Right atrium auricular region (tissue), 2 donors: Measurements from ENCODE around the gene STEAP1B. TPM values are rescaled to one million over a fixed set of nuclear protein-coding genes. Genes with fewer than 3 reads are reported as not detected.
"Not testable (repeated sequence)": the region's sequence is repeated elsewhere in the genome, so short reads cannot be mapped to it uniquely, and the experiment has no call there.

Experiments
- DNase-seq: peaks from one replicate; pipeline ENCODE4 v3.0.0-alpha.2; 2019; ENCODE audit warnings: low spot score
- H3K27ac ChIP-seq, 2 donors: fragments of 200-600 bp; sonication (generic); 1 replicate in 1 of 2; 2 replicates in 1 of 2; pipeline ENCODE4 v1.5.1; 2016 to 2019
- H3K27me3 ChIP-seq, 2 donors: fragments of 200-600 bp; sonication (generic); one replicate each; pipeline versions ENCODE4 v1.5.1 to v1.6.0; 2017 to 2019
- H3K36me3 ChIP-seq: fragments of 200-600 bp; sonication (generic); one replicate; pipeline ENCODE4 v1.5.1; 2016
- H3K4me1 ChIP-seq, 2 donors: fragments of 200-600 bp; sonication (generic); one replicate each; pipeline versions ENCODE4 v1.5.1 to v1.6.0; 2017 to 2019
- H3K4me3 ChIP-seq, 2 donors: fragments of 200-600 bp; sonication (generic); 1 replicate in 1 of 2; 2 replicates in 1 of 2; pipeline ENCODE4 v1.5.1; 2017 to 2019; ENCODE audit warnings: mild to moderate bottlenecking in 1 of 2, moderate library complexity in 1 of 2
- H3K9me3 ChIP-seq, 2 donors: fragments of 200-600 bp; sonication (generic); one replicate each; pipeline ENCODE4 v1.5.1; 2019
- total RNA-seq, 2 donors: library from RNA; depleted of rRNA; stranded (reverse); fragments of >200 nt; gene quantifications; one replicate each; pipeline ENCODE4 v1.1.0, GENCODE V29; 2016
- TF ChIP-seq, protein P1 (sequence below), 2 donors: fragments of 200-600 bp; sonication (generic); IDR thresholded peaks; one replicate each; pipeline ENCODE4 v1.5.1; 2019; ENCODE audit warnings: antibody characterized with exemption in 2 of 2

The STEAP1B gene
- total RNA-seq, 2 donors from 2014 or later = 0.39 TPM; not detected in 1

DNA sequence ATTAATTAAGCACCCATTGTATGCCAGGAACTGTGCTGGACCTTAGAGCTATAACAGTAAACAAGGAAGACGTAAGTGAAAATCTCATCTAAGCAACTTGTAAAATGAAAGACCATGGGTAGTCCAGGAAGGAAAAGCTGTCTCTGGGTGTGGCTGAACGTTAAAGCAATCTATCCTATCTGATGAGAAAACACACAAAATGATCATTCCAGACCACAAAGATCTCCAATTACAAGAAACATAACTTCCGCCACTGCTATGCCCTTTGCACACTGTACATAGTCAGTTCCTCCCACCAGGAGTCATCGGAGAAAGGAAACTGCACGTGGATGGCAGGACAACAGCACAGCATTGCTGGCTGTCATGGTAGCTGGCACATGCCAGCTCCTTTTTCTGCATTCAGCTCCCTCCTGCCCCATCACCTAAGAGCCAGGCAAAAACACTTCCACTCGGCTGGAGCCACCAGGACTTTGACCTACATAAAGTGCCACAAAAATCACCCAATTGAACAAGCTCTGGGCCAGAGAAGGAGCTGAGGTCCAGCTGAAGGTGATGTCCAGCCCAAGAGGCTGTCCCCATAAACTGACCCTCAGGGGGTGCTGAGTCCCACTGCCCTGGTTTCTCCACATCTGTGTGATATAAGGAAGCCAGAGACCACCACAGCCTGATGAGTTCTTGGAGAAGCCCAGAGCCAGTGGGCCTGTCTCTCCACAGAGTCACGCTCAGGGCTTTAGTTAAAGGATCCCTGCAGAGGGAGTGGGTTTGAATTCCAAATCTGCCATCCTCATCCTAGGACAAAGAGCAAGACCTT lies 56.4 kb downstream of the STEAP1B start:
- Histone ChIP-seq H3K4me3 (no peak overlapping the region), H3K4me1 (peaks cover 0 to 20% of the 10 kb centered on the region in 2 donors), H3K27ac (peak overlapping the region in 1 of 2 donors; percentile 31), H3K9me3 (no peaks in the 10 kb centered on the region), H3K27me3 (no peaks in the 10 kb centered on the region), H3K36me3 (no peaks in the 10 kb centered on the region)
- no peak for DNase-seq
- TF ChIP-seq, protein P1, sequence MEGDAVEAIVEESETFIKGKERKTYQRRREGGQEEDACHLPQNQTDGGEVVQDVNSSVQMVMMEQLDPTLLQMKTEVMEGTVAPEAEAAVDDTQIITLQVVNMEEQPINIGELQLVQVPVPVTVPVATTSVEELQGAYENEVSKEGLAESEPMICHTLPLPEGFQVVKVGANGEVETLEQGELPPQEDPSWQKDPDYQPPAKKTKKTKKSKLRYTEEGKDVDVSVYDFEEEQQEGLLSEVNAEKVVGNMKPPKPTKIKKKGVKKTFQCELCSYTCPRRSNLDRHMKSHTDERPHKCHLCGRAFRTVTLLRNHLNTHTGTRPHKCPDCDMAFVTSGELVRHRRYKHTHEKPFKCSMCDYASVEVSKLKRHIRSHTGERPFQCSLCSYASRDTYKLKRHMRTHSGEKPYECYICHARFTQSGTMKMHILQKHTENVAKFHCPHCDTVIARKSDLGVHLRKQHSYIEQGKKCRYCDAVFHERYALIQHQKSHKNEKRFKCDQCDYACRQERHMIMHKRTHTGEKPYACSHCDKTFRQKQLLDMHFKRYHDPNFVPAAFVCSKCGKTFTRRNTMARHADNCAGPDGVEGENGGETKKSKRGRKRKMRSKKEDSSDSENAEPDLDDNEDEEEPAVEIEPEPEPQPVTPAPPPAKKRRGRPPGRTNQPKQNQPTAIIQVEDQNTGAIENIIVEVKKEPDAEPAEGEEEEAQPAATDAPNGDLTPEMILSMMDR (IDR thresholded peaks at IDR 0.05) = no peak

DNA sequence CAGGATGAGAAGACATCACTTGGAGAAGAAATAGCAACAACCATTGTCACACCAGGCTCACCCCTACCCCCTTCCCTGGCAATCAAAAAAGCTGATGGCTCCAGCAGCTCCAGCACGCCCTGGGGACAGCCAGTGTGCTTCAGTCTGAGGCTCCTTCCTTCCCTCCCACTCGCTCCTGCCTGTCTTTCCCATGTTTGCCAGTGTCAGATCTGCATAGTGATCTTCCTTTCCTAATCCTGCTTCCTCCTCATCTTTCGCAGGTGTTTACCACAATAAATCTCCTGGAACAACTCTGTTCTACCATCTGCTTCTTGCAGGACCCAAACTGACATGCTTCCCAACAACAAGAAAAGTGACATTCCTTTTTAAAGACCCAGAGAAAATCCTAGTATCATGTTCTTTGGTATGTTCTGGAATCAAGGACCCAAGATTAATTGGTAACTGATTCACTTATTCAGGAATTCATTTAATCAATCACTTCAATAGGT lies 57.1 kb downstream of the STEAP1B start:
- TF ChIP-seq, protein P1 (IDR thresholded peaks at IDR 0.05) = no peak

DNA sequence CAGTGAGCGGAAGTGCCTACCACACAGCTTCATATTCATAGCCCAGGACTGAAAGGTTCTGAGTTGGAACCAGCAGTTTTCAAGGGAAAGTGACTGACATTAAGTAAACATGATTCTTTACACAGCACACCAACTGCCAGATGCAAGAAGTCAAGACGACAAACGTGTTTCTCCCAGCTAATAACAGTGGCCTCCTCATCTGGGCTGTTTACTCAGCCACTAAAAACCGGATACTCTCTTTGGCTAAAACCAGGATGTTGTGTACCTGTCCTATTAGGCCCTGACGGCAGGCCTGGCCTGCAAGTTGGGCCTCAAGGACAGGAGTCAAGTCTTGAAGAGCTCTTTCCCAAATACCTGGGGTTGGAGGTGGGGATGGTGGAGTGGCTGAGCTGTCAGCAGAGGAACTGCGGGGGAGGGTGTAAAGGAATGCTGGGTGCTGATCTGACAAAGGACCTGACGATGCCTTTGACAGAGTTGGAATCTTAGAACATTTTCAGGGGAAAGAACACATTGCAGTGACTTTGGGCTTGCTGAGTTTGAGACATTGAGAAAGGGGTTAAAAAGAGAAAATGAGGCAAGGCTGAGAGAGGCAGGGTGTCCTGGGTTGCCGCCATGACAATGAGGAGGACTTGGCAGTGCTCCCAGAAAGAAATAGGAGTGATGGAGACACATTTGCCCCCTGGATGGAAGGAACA lies 57.7 kb downstream of the STEAP1B start:
- Histone ChIP-seq H3K9me3 (no peaks in the 10 kb centered on the region), H3K27me3 (no peaks in the 10 kb centered on the region), H3K27ac (no peak overlapping the region), H3K36me3 (no peaks in the 10 kb centered on the region), H3K4me3 (no peak overlapping the region), H3K4me1 (peaks cover 0 to 20% of the 10 kb centered on the region in 2 donors)
- no peak for DNase-seq
- TF ChIP-seq, protein P1 (IDR thresholded peaks at IDR 0.05) = no peak

More for the DNA sequence above, 57.1 kb downstream of the STEAP1B start:
- Histone ChIP-seq H3K9me3 (no peaks in the 10 kb centered on the region), H3K27ac (no peak overlapping the region), H3K4me1 (peaks cover 0 to 20% of the 10 kb centered on the region in 2 donors), H3K36me3 (no peaks in the 10 kb centered on the region), H3K4me3 (no peak overlapping the region), H3K27me3 (no peaks in the 10 kb centered on the region)
- no peak for DNase-seq

DNA sequence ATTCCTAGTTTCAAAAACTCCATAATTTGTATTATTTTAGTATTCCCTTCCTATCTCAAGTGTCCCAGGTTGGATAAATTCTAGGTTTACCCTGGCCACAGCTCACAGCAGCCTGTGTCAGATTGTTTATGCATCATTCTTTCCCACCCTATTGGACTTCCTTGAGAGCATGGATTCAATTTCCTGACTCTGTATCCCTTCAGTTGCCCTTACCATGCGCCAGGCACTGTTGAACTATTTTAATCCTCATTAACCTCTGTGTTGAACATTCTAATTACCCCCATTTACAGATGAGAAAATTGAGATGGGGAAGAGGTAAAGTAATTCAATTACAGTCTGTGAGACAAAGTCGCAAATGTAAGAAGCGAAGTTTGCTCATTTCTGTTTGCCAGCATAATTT lies 58.8 kb downstream of the STEAP1B start:
- no peaks in the 10 kb centered on the region for H3K27me3 ChIP-seq
- H3K4me1 ChIP-seq = peaks cover 0 to 19% of the 10 kb centered on the region in 2 donors
- no peak for DNase-seq
- TF ChIP-seq, protein P1 (IDR thresholded peaks at IDR 0.05) = no peak
- H3K9me3 ChIP-seq = no peaks in the 10 kb centered on the region
- H3K27ac ChIP-seq = no peak overlapping the region
- H3K4me3 ChIP-seq = no peak overlapping the region
- no peaks in the 10 kb centered on the region for H3K36me3 ChIP-seq

DNA sequence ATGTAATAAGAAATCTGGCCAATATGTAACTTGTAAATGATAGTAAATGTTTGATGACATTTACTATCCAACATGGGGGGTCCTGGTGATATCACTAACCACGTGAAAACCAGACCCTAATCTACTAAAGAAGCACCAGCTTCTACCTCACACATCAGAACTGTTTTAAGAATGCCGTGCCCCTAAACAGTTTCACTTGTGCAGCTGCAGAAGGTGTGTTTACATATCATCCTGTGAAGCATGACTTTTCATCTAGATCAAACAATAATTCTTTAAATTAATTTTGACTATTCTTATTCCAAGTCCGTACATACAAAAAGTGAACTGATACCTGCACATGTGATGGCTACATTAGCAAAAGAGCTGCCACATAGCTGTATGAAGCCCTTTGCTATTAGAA lies 61.0 kb downstream of the STEAP1B start:
- no peak for DNase-seq
- no peak overlapping the region for H3K4me3 ChIP-seq
- TF ChIP-seq, protein P1 (IDR thresholded peaks at IDR 0.05) = no peak
- H3K27me3 ChIP-seq = no peaks in the 10 kb centered on the region
- H3K27ac ChIP-seq = no peak overlapping the region
- no peaks in the 10 kb centered on the region for H3K36me3 ChIP-seq
- H3K4me1 ChIP-seq = no peaks in the 10 kb centered on the region
- H3K9me3 ChIP-seq = no peaks in the 10 kb centered on the region

DNA sequence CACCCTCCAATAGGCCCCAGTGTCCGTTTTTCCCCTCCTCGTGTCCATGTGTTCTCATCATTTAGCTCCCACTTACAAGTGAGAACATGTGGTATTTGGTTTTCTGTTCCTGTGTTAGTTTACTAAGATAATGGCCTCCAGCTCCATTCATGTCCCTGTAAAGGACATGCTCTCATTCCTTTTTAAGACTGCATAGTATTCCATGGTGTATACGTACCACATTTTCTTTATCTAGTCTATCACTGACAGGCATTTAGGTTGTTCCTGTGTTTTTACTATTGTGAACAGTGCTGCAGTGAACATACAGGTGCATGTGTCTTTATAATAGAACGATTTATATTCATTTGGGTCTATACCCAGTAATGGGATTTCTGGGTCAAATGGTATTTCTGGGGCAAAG lies 63.4 kb downstream of the STEAP1B start:
- not testable (repeated sequence) for H3K27me3 ChIP-seq, H3K9me3 ChIP-seq, H3K4me1 ChIP-seq, H3K27ac ChIP-seq, DNase-seq, H3K36me3 ChIP-seq, H3K4me3 ChIP-seq
